Upper lobe of left lung (tissue), 6 donors: ENCODE results near the gene IGSF21. TPM values are rescaled to one million over a fixed set of nuclear protein-coding genes. Genes with fewer than 3 reads are reported as not detected.

Source experiments
- ATAC-seq, 2 donors: fragments of 200-7000 bp; cut with Tn5 transposase; one replicate each; pipeline ENCODE4 v1.9.1; 2022; ENCODE audit warnings: mild to moderate bottlenecking in 2 of 2, moderate library complexity in 2 of 2; ENCODE audit not compliant: low FRiP score in 2 of 2
- DNase-seq, 2 donors: peaks; one replicate each; pipeline ENCODE4 v3.0.0-alpha.2; 2019 to 2020
- H3K27ac ChIP-seq, 4 donors: fragments of 200-600 bp; sonication (generic); one replicate each; pipeline ENCODE4 v1.5.1; 2016 to 2019
- H3K27me3 ChIP-seq, 4 donors: fragments of 200-600 bp; sonication (generic); one replicate each; pipeline ENCODE4 v1.5.1; 2017 to 2019
- H3K36me3 ChIP-seq, 4 donors: fragments of 200-600 bp; sonication (generic); one replicate each; pipeline ENCODE4 v1.5.1; 2016 to 2019
- H3K4me1 ChIP-seq, 4 donors: fragments of 200-600 bp; sonication (generic); one replicate each; pipeline ENCODE4 v1.5.1; 2018 to 2019
- H3K4me3 ChIP-seq, 4 donors: fragments of 200-600 bp; sonication (generic); one replicate each; pipeline ENCODE4 v1.5.1; 2017 to 2019; ENCODE audit warnings: mild to moderate bottlenecking in 2 of 4, moderate library complexity in 1 of 4
- H3K9me3 ChIP-seq, 4 donors: fragments of 200-600 bp; sonication (generic); one replicate each; pipeline ENCODE4 v1.5.1; 2018 to 2019
- CTCF ChIP-seq, 6 experiments: fragments of 450-650 bp in 4 of 6; fragments of 200-600 bp in 2 of 6; sonication (generic) in 2 of 6; IDR thresholded peaks; one replicate each; pipeline ENCODE4 v1.5.1; 2016 to 2019; ENCODE audit warnings: antibody characterized with exemption in 6 of 6
- EP300 ChIP-seq, 4 donors: sonication (generic); formaldehyde crosslinking; IDR thresholded peaks; one replicate each; pipeline ENCODE4 v1.5.1; 2017; ENCODE audit warnings: antibody characterized with exemption in 4 of 4, control low read depth in 2 of 4
- POLR2A ChIP-seq, 4 donors: fragments of 450-650 bp; IDR thresholded peaks; one replicate each; pipeline ENCODE4 v1.5.1; 2016 to 2017; ENCODE audit warnings: antibody characterized with exemption in 4 of 4, mild to moderate bottlenecking in 2 of 4
- POLR2AphosphoS5 ChIP-seq, 2 donors: sonication (generic); formaldehyde crosslinking; IDR thresholded peaks; one replicate each; pipeline ENCODE4 v1.5.1; 2017; ENCODE audit warnings: antibody characterized with exemption in 2 of 2
- WGBS, 2 donors: methylation state at CpG; one replicate each; pipeline ENCODE4 v1.1.5; 2017 to 2018; 5-methylcytosine and 5-hydroxymethylcytosine counted together
- total RNA-seq, 6 donors: library from RNA; depleted of rRNA in 4 of 6; stranded (reverse); fragments of >200 nt in 4 of 6; gene quantifications; one replicate each; pipeline versions ENCODE4 v1.1.0 to v1.2.1, GENCODE V29; 2016 to 2021
- donor health status: DM: no; HTN: no; CAD: no; lungs with moderate emphysema.
- donor health status: DM: no; HTN: yes; CAD: no; lungs with severe emphysema.

IGSF21 gene
- total RNA-seq, 6 donors from 2014 or later: 1.1 to 2.9 (median 2.0) TPM; not detected in 1

GRCh38 chr1:18386591-18386990 lies 279.0 kb downstream of the IGSF21 start:
- no peak for ATAC-seq
- DNase-seq: no peak
- 75 to 92% methylated on average over 3 to 5 of the region's 5 CpGs for WGBS, 2 donors
- no peak for TF ChIP-seq CTCF (IDR thresholded peaks at IDR 0.05)
- no peak for TF ChIP-seq EP300 (IDR thresholded peaks at IDR 0.05)
- no peak for TF ChIP-seq POLR2A (IDR thresholded peaks at IDR 0.05)
- TF ChIP-seq POLR2AphosphoS5 (IDR thresholded peaks at IDR 0.05): no peak
- Histone ChIP-seq H3K9me3 (no peaks in the 10 kb centered on the region), H3K36me3 (no peaks in the 10 kb centered on the region), H3K4me3 (no peak overlapping the region), H3K27ac (no peak overlapping the region), H3K27me3 (no peaks in the 10 kb centered on the region), H3K4me1 (no peaks in the 10 kb centered on the region)

- DNase-seq (no peak), ATAC-seq (no peak)
- no peak overlapping the region for H3K4me3 ChIP-seq
Observed at GRCh38 chr1:18387307-18387706, 279.7 kb downstream of the IGSF21 start.

DNA sequence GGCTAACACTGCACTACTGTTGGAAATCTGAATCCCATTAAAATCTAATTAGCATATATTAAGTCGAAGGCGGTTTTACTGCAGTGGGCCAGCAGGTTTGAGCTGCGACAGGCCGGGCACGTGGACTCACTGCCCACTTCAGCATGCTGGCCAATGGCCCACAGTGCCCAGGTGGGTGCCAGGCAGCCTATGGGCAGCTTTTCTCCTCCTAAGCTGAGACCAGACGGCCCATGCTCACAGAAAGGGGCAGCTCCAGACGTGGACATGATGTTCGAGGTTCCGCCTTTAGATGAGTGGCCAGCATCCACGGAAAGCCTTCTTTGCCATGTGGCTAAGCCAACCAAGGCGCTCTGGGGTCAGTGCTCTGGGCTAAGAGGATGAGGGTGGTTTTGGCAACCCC lies 283.4 kb downstream of the IGSF21 start:
- Histone ChIP-seq H3K4me1 (no peaks in the 10 kb centered on the region), H3K36me3 (no peaks in the 10 kb centered on the region), H3K27ac (no peak overlapping the region), H3K4me3 (no peak overlapping the region), H3K27me3 (no peaks in the 10 kb centered on the region), H3K9me3 (no peaks in the 10 kb centered on the region)
- DNase-seq (no peak), ATAC-seq (no peak)
- no peak for TF ChIP-seq CTCF (IDR thresholded peaks at IDR 0.05)
- no peak for TF ChIP-seq EP300 (IDR thresholded peaks at IDR 0.05)
- TF ChIP-seq POLR2A (IDR thresholded peaks at IDR 0.05): no peak
- TF ChIP-seq POLR2AphosphoS5 (IDR thresholded peaks at IDR 0.05): no peak
- WGBS, 2 donors: 89 to 91% methylated on average over 6 to 11 of the region's 11 CpGs

More at GRCh38 chr1:18387307-18387706, 279.7 kb downstream of the IGSF21 start:
- H3K4me1 ChIP-seq: no peaks in the 10 kb centered on the region
- 77 to 81% methylated on average over 6 of the region's 6 CpGs for WGBS, 2 donors
- H3K27ac ChIP-seq: no peak overlapping the region
- TF ChIP-seq CTCF (IDR thresholded peaks at IDR 0.05) (no peak), POLR2A (IDR thresholded peaks at IDR 0.05) (no peak), POLR2AphosphoS5 (IDR thresholded peaks at IDR 0.05) (no peak), EP300 (IDR thresholded peaks at IDR 0.05) (no peak)
- no peaks in the 10 kb centered on the region for H3K27me3 ChIP-seq
- no peaks in the 10 kb centered on the region for H3K36me3 ChIP-seq
- H3K9me3 ChIP-seq: no peaks in the 10 kb centered on the region

DNA sequence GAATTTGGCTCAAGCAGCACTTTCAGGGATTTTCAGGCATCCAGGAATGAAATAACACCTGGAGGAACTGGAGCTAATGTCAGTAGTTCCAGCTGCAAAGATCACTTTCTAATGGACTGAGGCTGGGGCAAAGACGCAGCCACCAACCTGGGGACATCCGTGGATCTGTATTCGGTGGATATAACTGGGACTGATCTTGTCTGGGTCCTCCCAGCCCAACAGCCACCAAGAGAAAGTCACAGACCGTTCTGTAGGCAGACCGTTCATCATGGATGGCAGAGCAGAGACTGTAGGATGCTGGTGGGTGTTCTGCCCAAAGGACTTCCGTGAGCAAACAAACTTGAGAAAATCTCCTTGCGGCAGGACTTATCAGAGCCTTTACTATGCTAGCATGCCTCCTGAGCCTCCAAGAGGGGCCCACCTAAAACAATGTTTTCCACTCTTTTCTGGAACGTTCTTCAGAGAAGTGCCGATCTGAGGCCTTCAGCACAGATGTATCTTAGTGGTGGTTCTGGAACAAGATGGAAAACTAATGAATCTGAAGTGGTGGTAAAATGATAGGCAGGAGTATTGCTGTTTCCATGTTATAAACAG lies 287.1 kb downstream of the IGSF21 start:
- TF ChIP-seq POLR2AphosphoS5 (IDR thresholded peaks at IDR 0.05) (no peak), CTCF (IDR thresholded peaks at IDR 0.05) (no peak), POLR2A (IDR thresholded peaks at IDR 0.05) (no peak), EP300 (IDR thresholded peaks at IDR 0.05) (no peak)
- no peaks in the 10 kb centered on the region for H3K36me3 ChIP-seq
- no peak for DNase-seq
- H3K4me3 ChIP-seq: no peak overlapping the region
- no peak for ATAC-seq
- H3K27me3 ChIP-seq: no peaks in the 10 kb centered on the region
- H3K4me1 ChIP-seq: no peaks in the 10 kb centered on the region
- no peak overlapping the region for H3K27ac ChIP-seq
- H3K9me3 ChIP-seq: no peaks in the 10 kb centered on the region
- 76 to 84% methylated on average over 9 of the region's 9 CpGs for WGBS, 2 donors
